Dedifferentiated amniotic fluid mesenchymal stem cell (primary cell): ENCODE measurements around the gene PPP6R2.

Experiments used
- DNase-seq: peaks from one replicate; pipeline ENCODE4 v3.0.0-alpha.2; 2016; ENCODE audit errors: extremely low spot score

The PPP6R2 gene

DNA sequence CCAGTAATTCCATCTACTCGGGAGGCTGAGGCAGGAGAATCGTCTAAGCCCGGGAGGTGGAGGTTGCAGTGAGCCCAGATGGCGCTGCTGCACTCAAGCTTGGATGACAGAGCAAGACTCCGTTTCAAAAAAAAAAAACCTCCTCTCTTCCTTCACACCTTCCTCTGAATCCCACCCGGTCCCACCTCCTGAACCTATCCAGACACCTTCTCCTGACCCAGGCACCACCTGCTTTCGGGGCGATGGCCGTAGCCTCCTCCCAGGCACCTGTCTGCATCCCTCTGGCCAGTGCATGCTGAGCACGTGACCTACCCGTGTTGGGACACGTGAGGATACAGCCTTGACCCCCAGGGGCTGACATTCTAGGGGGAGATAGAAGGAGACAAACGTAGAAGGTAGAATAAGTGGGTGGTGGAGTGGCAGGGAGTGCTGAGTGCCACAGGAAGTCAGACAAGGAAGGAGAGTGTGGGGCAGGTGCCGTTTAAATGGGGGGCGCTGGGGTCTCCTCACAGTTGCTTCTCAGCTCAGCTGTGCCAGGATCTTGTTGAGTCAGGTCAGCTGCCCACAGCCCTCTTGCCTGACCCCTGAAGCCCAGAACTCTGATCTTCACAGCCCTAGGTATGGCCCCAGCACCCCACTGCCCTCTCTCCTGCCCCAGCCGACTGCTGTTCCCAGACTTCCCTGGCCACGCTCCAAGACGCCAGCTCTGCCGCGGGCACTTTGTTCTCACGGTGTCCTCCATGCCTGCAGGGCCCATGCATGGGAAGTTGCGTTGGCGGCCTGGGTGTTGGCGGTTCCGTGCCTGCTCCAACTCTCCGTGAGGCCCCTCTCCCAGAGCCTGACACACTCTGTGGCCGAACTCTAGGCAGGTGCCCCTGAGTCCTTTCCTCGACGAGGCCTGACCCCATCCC, 142.3 kb downstream of the PPP6R2 start:
- no peak for DNase-seq

DNA sequence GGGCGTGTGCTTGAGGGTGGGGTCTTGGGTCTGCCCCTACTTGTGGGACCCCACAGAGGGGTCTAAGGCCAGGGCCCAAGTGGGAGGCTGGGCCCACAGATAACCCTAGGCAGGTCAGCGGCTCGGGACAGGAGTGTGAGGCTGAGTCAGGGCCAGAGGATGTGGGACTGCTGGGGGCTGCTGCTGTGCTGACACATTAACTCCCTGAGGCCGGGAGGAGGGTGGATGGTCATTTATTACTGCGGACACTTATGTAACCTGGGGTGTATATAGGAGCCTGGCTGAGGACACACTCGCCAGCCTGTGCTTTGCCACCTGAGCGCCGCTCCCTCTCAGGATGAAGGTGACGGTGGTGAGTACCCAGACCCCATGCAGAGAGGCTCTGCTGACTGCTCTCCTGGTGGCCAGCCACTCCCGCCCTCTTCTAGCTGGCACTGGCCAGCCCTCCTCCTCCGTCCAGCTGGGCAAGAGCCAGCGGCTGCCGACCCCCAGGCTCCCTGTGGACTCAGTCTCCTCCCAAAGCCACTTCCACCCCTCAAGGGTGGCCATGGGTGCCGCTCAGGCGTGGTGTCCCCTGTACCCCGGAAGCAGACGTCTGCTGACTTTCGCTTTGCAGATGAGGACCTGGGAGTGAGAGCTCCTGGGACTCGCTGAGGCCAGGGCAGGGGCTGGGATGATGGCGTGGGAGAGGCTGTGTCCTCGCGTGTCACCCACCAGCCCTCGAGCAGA, 143.6 kb downstream of the PPP6R2 start, which contains the start of gene MIOX:
MIOX (plus strand) TSS at position 299 of the 729 bp plus-strand sequence; CDS start at position 338, 39 bp downstream.
- no peak for DNase-seq

DNA sequence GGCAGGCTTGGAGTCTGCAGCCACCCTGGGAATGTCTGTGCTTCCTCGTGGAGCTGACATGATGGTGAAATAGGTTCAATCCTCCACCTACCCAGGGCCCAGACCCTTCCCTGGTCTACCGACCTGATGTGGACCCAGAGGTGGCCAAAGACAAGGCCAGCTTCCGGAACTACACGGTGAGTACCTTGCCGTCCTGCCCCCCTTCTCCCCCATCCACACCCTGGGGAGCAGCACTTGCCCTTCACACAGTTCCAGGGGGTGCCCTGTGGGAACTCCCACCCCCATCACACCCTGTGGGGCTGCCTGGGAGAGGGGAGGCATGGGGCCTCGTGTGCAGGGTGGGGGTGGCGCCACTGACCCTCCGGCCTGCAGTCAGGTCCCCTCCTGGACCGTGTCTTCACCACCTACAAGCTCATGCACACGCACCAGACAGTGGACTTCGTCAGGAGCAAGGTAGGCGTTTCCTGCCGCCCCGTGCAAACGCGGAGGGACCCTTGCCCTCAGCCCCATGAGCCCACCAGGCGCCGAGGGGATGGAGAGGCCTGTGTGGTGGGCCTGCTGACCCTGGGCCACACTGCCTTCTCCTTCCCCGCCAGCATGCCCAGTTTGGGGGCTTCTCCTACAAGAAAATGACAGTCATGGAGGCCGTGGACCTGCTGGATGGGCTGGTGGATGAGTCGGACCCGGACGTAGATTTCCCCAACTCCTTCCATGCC, 144.3 kb downstream of the PPP6R2 start:
- DNase-seq: no peak

DNA sequence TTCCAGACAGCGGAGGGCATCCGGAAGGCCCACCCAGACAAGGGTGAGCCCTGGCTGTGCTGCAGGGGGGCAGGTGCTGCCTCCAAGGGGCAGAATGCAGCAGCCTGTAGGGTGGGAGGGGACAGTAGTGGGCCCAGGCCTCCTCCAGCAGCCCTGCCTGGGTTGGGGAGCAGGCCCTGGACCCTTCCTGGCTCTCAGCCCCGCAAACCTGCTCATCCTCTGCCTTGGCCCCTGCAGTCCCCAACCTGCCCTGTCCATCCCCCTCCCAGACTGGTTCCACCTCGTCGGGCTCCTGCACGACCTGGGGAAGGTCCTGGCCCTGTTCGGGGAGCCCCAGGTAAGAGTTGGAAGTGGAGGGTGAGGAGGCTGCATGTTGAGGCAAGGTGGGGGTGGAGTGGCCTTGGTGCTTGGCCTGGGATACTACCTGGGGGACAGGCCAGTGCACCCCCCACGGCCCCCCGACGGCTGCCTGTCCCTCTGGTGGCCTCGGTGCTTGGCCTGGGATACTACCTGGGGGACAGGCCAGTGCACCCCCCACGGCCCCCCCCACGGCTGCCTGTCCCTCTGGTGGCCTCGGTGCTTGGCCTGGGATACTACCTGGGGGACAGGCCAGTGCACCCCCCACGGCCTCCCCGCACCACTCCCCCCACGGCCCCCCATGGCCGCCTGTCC, 145.0 kb downstream of the PPP6R2 start:
- DNase-seq: no peak

DNA sequence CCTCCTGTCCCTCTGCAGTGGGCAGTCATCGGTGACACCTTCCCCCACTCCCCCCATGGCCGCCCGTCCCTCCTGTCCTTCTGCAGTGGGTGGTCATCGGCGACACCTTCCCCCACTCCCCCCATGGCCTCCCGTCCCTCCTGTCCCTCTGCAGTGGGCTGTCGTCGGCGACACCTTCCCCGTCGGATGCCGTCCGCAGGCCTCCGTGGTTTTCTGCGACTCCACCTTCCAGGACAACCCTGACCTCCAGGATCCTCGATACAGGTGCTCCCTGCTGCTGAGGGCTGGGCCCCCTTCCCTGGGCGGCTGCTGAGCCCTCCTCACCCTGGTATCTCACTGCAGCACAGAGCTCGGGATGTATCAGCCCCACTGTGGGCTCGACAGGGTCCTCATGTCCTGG, 145.8 kb downstream of the PPP6R2 start:
- DNase-seq: no peak

DNA sequence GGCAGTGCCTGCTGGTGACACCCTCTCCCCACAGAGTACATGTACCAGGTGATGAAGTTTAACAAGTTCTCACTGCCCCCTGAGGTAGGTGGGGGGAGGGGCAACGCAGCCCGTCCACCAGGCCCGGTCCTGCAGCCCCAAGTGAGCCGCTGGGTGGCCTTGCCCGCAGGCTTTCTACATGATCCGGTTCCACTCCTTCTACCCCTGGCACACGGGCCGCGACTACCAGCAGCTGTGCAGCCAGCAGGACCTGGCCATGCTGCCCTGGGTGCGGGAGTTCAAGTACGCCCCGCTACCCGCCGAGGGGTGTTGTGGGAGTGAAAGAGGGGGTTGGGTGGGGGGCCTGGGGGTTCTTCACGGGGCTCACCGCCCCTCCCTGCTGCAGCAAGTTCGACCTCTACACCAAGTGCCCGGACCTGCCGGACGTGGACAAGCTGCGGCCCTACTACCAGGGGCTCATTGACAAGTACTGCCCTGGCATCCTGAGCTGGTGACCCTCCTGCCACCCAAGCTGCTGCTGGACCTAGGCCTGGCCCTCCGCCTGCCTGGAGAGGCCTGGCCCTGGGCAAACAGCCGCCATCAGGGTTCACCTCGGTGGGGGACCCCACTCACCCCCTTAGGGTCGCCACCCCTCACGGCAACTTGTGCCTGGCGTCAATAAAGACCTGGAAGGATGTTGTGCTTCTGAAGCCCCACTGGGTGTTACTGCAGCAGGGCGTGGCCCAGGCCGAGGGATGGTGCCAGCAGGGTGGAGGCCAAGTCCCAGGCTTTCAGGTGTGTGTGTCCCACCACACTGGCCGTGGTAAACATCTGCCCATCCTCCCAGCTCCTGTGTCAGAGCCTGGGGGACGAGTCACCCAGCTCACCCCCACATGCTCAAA, 146.5 kb downstream of the PPP6R2 start:
- DNase-seq: no peak

DNA sequence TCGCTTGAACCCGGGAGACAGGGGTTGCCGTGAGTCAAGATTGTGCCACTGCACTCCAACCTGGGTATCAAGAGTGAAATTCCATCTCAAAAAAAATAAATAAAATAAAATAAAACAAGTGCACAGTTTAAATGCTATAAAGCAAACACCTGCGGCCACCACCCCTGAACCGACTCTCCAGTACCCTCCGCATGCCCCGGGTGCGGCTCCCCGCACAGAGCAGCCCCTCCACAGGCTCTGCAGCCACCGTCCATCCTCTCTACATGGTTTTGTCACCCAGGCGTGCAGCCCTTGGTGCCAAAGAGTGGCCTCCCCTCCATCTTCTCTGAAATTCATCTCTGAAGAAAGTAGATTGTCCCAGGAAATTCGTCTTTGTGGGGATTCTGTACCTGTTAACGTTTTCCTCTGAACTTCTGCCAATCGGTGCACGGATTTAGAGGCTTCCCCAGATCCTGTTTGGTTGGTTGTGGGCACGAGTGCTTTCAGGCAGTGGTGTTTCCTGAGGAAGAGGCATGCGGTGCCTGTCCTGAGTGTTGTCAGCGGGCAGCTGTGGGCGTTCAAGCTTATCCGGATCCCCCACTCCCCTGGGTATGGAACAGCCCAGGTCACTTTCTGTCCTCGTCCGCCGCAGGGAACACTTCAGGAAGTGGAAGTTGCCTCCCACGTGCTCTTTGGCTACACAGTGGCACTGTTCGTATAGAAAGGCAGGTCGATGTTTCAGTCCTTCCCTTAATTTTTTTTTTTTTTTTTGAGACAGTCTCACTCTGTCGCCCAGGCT, 147.6 kb downstream of the PPP6R2 start:
- DNase-seq: no peak
